ENCODE results near the gene MED22.
A peak's percentile ranks its signal among the peaks of the same experiment; 100 is the strongest.
"Not testable (repeated sequence)": the region's sequence is repeated elsewhere in the genome, so short reads cannot be mapped to it uniquely, and the experiment has no call there.

Gene MED22

DNA sequence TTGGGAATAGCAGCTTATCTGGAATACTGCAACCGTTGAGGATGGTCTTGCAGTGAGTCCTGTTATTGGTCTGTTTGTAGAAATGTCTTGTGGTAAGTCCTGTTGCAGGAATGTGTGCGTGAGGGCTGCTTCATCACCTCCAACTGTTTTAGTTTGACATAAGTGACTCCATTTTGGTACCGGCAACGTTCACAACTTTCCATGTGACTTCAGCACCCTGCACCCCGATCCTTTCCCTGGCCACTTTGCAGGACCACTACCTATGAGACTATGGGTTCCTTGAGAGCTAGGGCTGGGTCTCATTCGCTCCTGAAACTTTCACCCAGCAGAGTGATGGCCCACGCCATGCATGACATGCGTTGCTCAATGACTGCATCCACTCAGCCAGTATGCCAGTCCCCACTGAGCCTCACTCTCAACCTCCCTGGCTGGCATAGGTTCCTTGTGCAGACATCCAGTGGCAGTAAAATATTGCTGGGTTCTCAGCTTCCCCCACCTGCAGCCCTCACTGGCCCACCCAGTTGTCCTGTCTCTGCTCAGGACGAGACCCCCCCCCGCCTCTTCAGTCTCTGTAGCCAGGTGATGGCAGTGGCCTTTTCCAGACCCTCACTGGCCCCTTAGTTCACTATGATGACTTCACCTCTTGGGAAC, 20.0 kb downstream of the MED22 start:
- DNase-seq (no peak), ATAC-seq (no peak)
- Mint-ChIP-seq H3K4me1 (peaks cover 6% of the 10 kb centered on the region), H3K27ac (no peak overlapping the region), H3K9me3 (no peaks in the 10 kb centered on the region), H3K36me3 (ENCODE audit: low read depth) (peaks cover 26% of the 10 kb centered on the region), H3K27me3 (no peaks in the 10 kb centered on the region), H3K4me3 (no peak overlapping the region)

DNA sequence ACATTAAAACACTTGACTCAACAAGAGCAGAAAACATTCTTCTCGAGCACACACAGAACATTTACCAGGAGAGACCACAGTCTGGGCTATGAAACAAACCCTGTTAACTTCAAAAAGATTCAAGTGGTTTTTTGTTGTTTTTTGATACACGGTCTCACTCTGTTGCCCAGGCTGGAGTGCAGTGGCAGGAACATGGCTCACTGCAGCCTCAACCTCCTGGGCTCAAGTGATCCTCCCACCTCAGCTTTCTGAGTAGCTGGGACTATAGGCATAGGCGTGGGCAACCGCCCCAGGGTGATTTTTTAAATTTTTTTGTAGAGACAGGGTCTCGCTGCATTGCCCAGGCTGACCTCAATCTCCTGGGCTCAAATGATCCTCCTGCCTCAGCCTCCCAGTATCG, 20.9 kb downstream of the MED22 start:
- not testable (repeated sequence) for ATAC-seq, H3K9me3 Mint-ChIP-seq, H3K27ac Mint-ChIP-seq, H3K27me3 Mint-ChIP-seq, DNase-seq, H3K4me1 Mint-ChIP-seq, H3K4me3 Mint-ChIP-seq
- peaks cover 16% of the 10 kb centered on the region for H3K36me3 Mint-ChIP-seq (ENCODE audit: low read depth)

DNA sequence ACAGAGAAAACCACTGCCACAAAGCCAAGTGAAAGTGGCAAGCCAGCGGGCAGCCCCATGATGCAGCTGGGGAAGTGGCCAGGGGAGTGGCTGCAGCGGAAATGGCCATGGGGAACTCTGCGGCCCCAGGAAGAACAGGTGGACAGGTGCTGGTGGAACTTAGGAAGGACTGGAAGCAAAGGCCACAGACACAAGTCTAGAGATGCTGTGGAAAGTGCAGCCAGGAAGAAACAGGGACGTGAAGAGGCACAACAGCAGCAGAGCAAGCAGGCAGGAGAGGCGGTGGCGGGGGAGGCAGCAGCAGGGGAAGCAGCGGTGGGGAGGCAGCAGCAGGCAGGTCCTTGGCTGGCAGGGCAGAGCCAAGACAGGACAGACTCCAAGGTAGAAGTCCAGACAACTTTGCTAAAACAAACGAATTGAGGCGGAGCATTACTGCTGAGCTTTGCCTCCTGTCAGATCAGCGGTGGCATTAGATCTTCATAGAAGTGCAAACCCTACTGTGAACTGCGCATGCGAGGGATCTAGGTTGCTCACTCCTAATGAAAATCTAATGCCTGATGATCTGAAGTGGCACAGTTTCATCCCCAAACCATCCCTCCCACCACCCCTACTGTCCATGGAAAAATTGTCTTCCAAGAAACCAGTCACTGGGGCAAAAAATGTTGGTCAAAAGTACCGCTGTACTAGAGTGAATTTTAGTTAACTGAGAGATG, 23.8 kb downstream of the MED22 start:
- no peaks in the 10 kb centered on the region for H3K4me1 Mint-ChIP-seq
- no peak overlapping the region for H3K27ac Mint-ChIP-seq
- H3K36me3 Mint-ChIP-seq (ENCODE audit: low read depth), result peaks cover 3% of the 10 kb centered on the region
- no peaks in the 10 kb centered on the region for H3K27me3 Mint-ChIP-seq
- DNase-seq (no peak), ATAC-seq (no peak)
- no peak overlapping the region for H3K4me3 Mint-ChIP-seq
- H3K9me3 Mint-ChIP-seq, result no peaks in the 10 kb centered on the region

DNA sequence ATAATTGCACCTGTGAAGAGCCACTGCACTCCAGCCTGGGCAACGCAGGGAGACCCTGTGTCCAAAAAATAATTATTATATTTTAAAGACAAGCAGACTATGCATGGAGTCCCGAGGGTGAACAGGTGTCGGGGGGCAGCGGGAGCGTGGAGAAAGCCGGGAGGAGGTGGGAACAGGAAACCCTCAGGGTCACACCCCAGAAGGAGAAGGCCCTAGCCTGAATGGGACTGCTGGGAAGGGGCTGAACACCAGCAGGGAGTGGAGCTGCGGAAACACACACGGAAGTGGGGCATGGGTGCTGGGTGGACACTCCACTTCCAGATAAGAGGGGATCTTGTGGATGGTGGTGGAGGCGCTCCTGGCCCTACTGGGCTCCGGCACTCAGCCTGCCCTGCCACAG, 24.7 kb downstream of the MED22 start:
- DNase-seq (no peak), ATAC-seq (no peak)
- H3K4me3 Mint-ChIP-seq, result no peak overlapping the region
- H3K9me3 Mint-ChIP-seq, result no peaks in the 10 kb centered on the region
- H3K27me3 Mint-ChIP-seq, result no peaks in the 10 kb centered on the region
- H3K4me1 Mint-ChIP-seq, result no peaks in the 10 kb centered on the region
- H3K36me3 Mint-ChIP-seq (ENCODE audit: low read depth), result no peaks in the 10 kb centered on the region
- no peak overlapping the region for H3K27ac Mint-ChIP-seq

DNA sequence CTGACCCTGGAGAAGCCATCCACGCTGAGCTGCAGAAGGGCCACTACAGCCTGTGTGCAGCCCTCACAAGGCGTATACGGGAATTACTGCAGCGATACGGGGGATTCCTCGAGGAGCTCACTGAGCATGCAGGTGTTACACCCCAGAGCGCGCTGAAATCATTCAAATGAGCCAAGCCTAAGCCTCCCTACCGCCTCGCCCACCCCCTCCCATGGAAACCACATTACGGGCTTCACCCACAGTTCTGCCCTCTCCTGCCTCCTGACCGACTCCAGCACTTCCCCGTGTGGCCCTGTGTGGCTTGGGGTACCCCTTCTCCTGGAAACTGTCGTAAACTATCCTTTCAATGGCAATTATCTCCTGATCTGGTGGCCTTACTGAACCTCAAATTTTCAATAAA, 25.2 kb downstream of the MED22 start:
- Mint-ChIP-seq H3K27ac (no peak overlapping the region), H3K27me3 (no peaks in the 10 kb centered on the region), H3K4me3 (no peak overlapping the region), H3K36me3 (ENCODE audit: low read depth) (no peaks in the 10 kb centered on the region), H3K9me3 (no peaks in the 10 kb centered on the region), H3K4me1 (no peaks in the 10 kb centered on the region)
- ATAC-seq (no peak), DNase-seq (no peak)

DNA sequence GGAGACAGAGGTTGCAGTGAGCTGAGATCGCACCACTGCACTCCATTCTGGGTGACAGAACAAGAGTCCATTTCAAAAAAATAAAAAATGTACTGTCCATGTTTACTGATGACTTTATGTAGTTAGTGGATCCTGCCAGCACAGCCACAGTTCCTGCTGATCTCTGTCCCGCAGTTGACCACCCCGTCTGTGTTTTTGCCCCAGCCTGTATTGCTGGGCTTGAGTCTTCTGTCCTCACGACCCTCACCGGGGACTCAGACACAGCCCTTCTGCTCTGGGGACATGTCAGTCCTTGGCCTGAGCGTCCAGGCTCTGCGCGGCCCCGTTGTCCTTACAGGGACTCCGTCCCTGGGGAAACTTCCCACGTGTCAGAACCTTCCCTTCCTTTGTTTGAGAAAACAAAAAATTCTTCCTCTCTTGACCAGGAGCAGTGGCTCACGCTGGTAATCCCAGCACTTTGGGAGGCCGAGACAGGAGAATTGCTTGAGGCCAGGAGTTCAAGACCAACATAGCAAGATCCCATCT, 26.5 kb downstream of the MED22 start:
- H3K27ac Mint-ChIP-seq, result no peak overlapping the region
- no peak for DNase-seq
- no peaks in the 10 kb centered on the region for H3K4me1 Mint-ChIP-seq
- H3K9me3 Mint-ChIP-seq, result no peaks in the 10 kb centered on the region
- ATAC-seq, result no peak
- H3K27me3 Mint-ChIP-seq, result no peaks in the 10 kb centered on the region
- H3K4me3 Mint-ChIP-seq, result no peak overlapping the region
- no peaks in the 10 kb centered on the region for H3K36me3 Mint-ChIP-seq (ENCODE audit: low read depth)

DNA sequence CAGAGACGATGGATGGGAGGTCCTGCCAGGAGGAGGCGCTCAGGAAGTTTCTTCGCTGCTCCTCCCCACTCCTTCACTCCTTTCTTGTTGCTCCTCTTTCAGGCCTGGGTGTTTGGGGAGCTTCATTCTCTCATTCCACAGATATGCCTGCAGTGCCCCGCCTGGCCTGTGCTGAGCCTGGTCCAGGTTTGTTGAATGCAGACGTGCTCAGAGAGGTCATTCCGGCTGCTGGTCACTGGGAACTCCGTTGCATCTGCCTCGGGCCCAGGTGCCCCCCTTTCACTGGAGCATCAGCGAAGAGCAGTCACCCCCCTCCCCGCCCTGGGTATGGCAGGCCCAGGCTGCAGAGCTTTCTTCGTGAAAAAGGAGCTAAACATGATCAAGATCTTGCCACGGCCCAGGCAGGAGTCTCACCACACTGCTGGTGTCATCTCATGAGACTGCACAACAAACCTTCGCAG, 27.5 kb downstream of the MED22 start:
- no peaks in the 10 kb centered on the region for H3K27me3 Mint-ChIP-seq
- no peak overlapping the region for H3K27ac Mint-ChIP-seq
- H3K4me1 Mint-ChIP-seq, result no peaks in the 10 kb centered on the region
- H3K9me3 Mint-ChIP-seq, result no peaks in the 10 kb centered on the region
- DNase-seq (no peak), ATAC-seq (no peak)
- no peaks in the 10 kb centered on the region for H3K36me3 Mint-ChIP-seq (ENCODE audit: low read depth)
- no peak overlapping the region for H3K4me3 Mint-ChIP-seq

DNA sequence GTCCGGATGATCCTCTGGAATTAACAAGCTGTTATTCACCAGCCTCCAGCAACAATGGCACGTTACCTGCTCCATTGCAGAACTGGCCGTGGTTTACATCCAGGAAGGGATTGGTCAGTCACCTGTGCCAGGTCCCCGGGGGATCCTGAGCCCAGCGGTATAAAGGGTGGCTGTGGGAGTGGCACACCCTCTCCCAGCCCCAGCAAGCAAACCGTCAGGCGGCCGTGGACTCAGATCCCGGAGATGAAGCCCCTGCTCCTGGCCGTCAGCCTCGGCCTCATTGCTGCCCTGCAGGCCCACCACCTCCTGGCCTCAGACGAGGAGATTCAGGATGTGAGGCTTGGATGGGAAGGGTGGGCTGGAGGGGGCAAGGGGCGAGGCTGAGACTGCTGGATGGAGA, 30.4 kb downstream of the MED22 start:
- not testable (repeated sequence) for H3K4me1 Mint-ChIP-seq

DNA sequence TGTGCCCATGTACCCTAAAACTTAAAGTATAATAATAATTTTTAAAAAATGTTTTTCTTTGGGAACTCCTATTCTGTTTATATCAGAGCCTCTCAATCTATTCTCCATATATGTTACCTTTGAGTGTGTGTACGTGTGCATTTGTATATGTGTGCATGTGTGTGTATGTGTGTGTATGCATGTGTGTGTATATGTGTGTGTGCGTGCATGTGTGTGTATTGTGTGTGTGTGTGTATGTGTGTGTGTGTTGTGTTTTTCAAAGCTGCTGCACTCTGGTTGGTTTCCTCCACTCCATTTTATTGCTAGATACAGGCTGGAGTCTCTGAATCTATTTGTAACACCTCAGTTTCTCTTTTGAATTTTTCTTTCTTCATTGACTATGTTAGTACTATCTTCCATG, 31.9 kb downstream of the MED22 start:
- Mint-ChIP-seq H3K4me1 (no peaks in the 10 kb centered on the region), H3K4me3 (no peak overlapping the region), H3K27ac (no peak overlapping the region), H3K36me3 (ENCODE audit: low read depth) (no peaks in the 10 kb centered on the region), H3K27me3 (peaks cover 2% of the 10 kb centered on the region), H3K9me3 (no peaks in the 10 kb centered on the region)
- DNase-seq (no peak), ATAC-seq (no peak)

More for the DNA sequence above, 30.4 kb downstream of the MED22 start:
- H3K27me3 Mint-ChIP-seq; H3K4me3 Mint-ChIP-seq; DNase-seq; H3K36me3 Mint-ChIP-seq (ENCODE audit: low read depth); ATAC-seq; H3K27ac Mint-ChIP-seq; H3K9me3 Mint-ChIP-seq: not testable (repeated sequence)

DNA sequence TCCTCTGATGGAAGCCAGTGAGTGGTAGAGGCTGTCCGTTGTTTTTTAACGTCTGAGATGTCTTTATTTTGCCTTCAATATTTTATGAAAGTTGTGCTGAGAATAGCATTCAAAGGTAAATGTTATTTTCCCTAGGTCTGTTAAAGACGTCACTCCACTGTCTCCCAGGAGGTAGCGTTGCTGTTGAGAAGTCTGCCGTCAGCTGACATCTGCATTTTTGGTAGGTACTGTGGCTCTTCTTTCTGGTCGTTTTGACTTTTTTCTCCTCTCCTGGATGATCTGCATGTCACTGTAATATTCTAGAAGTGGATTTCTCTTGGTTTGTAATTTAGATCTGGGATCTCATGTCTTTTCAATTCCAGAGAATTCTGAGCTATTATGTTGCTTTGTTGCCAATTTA, 38.3 kb downstream of the MED22 start:
- Mint-ChIP-seq H3K36me3 (ENCODE audit: low read depth) (no peaks in the 10 kb centered on the region), H3K9me3 (no peaks in the 10 kb centered on the region), H3K27me3 (peaks cover 8% of the 10 kb centered on the region), H3K4me1 (no peaks in the 10 kb centered on the region), H3K27ac (no peak overlapping the region), H3K4me3 (no peak overlapping the region)
- ATAC-seq, result no peak
- DNase-seq, result no peak

DNA sequence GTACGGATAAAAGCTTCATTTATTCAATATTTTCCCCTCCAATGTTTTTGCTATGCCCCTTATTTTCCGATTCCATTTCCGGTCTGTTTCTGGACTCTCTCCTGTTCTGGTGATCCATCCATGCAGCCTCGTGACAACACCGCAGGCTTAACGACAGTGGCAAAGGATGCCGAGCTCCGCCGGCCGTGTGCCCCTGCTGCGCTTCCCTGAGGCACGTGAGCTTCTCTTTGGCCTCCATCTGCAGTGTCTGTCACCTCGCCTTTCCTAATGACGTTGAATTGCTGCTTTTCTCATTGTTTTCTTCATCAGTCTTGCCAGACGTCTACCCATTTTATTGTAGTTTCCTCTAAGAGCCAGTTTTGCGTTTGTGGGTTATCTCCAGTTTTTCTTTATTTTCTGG, 40.6 kb downstream of the MED22 start:
- H3K36me3 Mint-ChIP-seq (ENCODE audit: low read depth), result no peaks in the 10 kb centered on the region
- no peaks in the 10 kb centered on the region for H3K9me3 Mint-ChIP-seq
- peaks cover 8% of the 10 kb centered on the region for H3K27me3 Mint-ChIP-seq
- no peak for ATAC-seq
- H3K4me1 Mint-ChIP-seq, result no peaks in the 10 kb centered on the region
- no peak overlapping the region for H3K4me3 Mint-ChIP-seq
- H3K27ac Mint-ChIP-seq, result no peak overlapping the region
- DNase-seq, result no peak

DNA sequence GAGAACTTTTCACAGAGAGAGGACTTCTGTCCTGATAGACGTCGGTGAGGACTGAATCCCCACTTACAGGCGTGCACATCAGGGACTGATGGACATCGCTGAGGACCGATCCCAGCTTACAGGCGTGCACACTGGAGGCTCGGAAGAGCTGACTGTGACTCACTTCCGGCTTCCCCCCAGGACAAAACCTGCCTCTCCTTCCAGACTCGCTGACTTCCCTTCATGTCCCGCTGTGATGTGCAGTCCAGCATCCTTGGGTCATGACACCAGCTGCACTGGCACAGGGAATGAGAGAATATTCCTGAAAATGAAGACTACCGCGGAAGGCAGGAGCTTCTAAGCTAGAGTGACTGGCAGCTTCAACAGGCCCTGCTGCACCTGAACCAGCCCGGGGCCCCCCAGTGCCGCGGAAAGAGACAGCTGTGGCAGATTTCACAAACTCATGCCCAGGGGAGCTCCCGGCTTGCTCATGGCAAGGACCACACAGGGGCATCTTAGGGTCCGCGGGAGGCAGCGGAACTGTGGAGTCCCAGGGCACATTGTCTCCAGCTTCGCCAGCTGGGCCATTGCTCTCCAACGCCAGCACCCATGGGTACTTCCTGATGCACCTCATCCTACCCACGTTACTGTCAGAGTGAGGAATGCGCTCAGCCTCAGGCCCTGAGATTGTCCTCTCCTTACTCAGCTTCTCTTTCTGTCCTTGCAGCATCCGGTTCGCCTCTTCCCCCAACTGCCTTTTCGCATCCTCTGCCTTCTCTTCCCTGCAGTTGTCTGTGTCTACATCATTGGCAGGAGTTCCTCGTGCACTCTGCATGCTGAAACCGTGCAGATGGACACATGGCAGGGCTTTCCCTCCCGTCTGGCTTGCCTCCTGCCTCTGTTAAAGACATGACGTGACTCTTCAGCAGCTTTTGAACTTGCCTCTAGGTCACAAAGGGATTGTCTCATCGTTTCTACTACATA, 41.4 kb downstream of the MED22 start:
- ATAC-seq (no peak), DNase-seq (no peak)
- no peaks in the 10 kb centered on the region for H3K36me3 Mint-ChIP-seq (ENCODE audit: low read depth)
- H3K27ac Mint-ChIP-seq, result no peak overlapping the region
- no peak overlapping the region for H3K4me3 Mint-ChIP-seq
- peaks cover 8% of the 10 kb centered on the region for H3K27me3 Mint-ChIP-seq
- no peaks in the 10 kb centered on the region for H3K9me3 Mint-ChIP-seq
- no peaks in the 10 kb centered on the region for H3K4me1 Mint-ChIP-seq

DNA sequence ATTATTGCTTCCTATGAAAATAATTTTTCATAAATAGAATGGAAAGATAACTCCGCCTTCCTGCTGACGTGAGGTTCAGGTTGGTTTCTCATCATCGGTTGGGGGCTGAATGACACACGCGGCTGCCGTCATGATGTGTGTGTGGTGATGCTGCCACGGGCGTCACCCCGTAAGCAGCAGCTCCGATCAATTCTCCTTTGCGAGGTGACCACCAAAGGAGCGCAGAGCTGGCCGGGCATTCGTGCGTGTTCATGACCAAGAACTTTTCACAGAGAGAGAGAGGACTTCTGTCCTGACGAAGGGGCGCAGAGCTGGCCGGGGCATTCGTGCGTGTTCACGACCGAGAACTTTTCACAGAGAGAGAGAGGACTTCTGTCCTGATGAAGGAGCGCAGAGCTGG, 42.2 kb downstream of the MED22 start:
- DNase-seq, result no peak
- no peaks in the 10 kb centered on the region for H3K4me1 Mint-ChIP-seq
- no peak for ATAC-seq
- H3K4me3 Mint-ChIP-seq, result no peak overlapping the region
- H3K27ac Mint-ChIP-seq, result no peak overlapping the region
- no peaks in the 10 kb centered on the region for H3K9me3 Mint-ChIP-seq
- peaks cover 8% of the 10 kb centered on the region for H3K27me3 Mint-ChIP-seq
- no peaks in the 10 kb centered on the region for H3K36me3 Mint-ChIP-seq (ENCODE audit: low read depth)

DNA sequence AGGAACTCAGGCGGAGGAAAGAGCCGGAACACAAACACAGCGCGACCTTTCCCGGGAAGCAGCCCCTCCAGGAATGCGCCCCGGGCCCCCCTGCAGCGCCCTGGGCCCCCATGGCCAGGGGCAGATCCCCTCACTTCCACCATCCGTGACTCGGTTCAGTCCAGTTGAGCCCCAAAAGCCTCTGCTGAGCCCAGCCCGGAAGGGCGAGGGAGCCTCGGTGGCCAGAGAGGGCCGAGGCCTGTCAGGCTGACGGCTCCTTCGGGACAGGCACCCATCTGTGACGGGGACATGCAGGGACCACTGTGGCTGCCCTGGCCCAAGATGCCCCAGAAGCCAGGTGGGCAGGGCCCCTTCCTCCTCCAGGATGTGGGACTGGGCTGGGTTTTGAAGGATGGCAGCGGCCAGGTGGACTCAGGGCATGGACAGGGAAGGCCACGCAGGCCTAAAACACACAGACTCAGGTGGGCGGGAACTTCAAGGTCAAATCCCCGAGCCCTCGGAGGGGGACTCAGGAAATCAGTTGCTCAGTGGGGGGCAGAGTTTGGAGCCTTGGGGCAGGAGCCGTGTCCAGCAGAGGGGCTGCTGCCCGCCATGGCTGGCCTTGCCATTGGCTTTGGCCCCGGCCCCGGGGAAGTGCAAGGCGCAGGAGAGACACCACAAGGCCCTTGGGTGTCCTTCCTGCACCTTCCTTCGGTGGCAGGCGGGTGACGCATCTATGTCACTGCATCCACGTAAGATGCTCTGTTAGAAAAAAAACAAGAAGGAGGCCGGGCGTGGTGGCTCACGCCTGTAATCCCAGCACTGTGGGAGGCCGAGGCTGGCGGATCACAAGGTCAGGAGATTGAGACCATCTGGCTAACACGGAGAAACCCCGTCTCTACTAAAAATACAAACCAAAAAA, 43.2 kb downstream of the MED22 start:
- peak; percentile 15 for ATAC-seq

More for the DNA sequence above, 43.2 kb downstream of the MED22 start:
- no peak for DNase-seq
- no peaks in the 10 kb centered on the region for H3K4me1 Mint-ChIP-seq
- H3K9me3 Mint-ChIP-seq, result no peaks in the 10 kb centered on the region
- H3K36me3 Mint-ChIP-seq (ENCODE audit: low read depth), result no peaks in the 10 kb centered on the region
- H3K27me3 Mint-ChIP-seq, result peaks cover 6% of the 10 kb centered on the region
- no peak overlapping the region for H3K4me3 Mint-ChIP-seq
- H3K27ac Mint-ChIP-seq, result no peak overlapping the region
